ENCODE data around the gene OR4E1.
A peak's percentile ranks its signal among the peaks of the same experiment; 100 is the strongest.
"Not testable (repeated sequence)": the region's sequence is repeated elsewhere in the genome, so short reads cannot be mapped to it uniquely, and the experiment has no call there.

Gene OR4E1

DNA sequence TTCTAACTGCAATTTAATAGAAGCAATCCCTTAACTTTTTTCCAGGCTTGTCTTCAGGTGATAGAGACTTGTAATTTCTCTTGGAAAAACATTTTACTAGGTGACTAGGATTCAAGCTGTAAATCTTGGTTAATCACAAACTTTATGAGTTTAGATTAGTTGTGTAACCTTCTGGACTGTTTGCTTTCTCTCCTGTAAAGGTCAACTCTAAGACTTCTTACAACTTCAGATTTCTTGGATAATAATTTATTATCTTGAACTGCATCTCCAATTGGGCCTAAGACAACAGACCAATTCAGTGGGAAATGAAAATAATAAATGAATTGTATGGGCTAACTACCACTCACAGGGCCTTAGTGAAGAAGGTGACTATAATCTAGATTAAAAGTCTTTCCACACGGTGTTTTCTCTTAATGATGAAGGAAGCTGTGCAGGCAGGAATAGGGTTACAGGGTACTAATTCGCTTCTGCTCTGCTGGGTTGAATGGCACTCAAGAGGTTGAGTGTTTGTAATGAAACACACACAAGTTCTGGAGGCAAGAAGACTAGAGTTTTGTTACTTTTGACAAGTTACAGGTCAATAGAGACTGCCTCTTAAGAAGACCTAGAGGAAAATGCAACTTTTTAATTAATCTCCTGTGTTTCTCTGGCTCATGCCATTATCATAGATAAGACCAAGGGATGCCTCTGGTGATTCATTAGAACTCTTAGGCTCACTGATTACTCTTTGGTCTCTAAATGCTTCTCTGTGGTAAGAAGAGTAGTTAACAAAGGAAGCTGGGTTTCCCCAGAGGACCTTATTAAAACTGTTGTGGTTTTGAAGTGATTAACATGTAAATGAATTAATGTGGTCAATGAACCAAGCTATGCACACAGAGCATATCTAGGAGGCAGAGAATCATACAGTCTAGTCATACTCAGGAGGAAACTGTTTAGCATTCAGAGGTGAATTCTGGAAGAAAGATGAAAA lies 30.0 kb upstream of the OR4E1 start:
- DNase-seq (ENCODE audit: low read depth): no peak
- no peak overlapping the region for H3K4me3 ChIP-seq (ENCODE audit: low read length)
- no peak for TF ChIP-seq CTCF (IDR thresholded peaks at IDR 0.05; ENCODE audit: insufficient read depth, low read depth, low read length, missing control alignments)

DNA sequence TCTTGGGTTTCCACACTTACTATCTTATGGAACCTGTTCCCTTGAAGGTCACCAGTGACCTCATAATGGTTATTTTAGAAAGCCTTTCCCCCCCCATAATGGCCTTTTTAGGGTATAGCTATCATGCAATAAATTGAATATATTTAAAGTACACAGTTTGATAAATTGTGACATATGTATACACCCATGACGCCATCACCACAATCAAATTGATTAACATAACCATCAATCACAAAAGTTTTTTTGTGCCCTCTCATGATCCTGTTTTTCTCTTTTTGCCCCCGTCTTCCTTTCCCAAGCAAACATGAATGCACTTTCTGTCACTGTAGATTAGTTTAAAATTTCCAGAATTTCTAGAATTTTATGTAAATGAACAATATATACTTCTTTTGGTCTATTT lies 28.7 kb upstream of the OR4E1 start:
- TF ChIP-seq CTCF (IDR thresholded peaks at IDR 0.05; ENCODE audit: insufficient read depth, low read depth, low read length, missing control alignments): no peak

DNA sequence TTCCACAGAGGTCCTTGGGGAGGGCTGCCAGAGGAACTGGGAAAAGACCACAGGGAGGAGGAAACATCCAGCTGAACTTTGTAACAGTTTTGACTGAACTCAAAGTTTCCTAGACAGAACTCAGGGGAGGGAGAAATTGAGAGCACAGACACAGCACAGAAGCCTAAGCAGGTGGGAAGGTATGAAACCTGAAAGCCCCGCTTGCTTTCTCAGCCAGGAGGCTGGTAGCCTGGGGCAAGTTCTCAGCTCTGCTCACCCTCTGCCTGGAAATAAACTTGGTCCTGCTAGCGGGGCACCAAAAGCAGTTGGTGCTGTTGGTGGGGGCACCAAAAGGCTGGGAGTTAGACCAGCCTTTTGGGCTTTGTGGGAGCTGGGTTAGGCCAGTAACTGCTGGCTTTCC lies 25.9 kb upstream of the OR4E1 start:
- DNase-seq (ENCODE audit: low read depth): no peak
- TF ChIP-seq CTCF (IDR thresholded peaks at IDR 0.05; ENCODE audit: insufficient read depth, low read depth, low read length, missing control alignments): no peak
- H3K4me3 ChIP-seq (ENCODE audit: low read length): no peak overlapping the region

More for the DNA sequence above, 28.7 kb upstream of the OR4E1 start:
- DNase-seq (ENCODE audit: low read depth): no peak
- no peak overlapping the region for H3K4me3 ChIP-seq (ENCODE audit: low read length)

DNA sequence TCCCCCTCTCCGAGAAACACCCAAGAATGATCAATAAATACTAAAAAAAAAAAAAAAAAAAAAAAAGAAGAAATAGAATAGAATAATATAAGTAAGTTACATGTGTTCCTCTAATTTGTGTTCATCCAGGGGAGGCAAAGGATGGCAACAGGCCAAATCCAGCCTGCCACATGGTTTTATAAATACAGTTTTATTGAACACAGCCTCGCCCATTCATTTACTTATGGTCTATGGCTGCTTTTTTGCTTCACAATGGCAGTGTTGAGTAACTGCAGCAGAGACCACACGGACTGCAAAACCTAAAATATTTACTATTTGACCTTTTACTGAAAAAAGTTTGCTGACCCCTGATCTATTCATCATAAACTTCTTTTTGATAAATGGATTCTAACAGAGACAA lies 24.9 kb upstream of the OR4E1 start:
- not testable (repeated sequence) for H3K4me3 ChIP-seq (ENCODE audit: low read length); DNase-seq (ENCODE audit: low read depth)

- not testable (repeated sequence) for DNase-seq (ENCODE audit: low read depth); H3K4me3 ChIP-seq (ENCODE audit: low read length)
Observed at GRCh38 chr14:21697662-21698061, 24.0 kb upstream of the OR4E1 start.

- H3K4me3 ChIP-seq (ENCODE audit: low read length): no peak overlapping the region
- TF ChIP-seq CTCF (IDR thresholded peaks at IDR 0.05; ENCODE audit: insufficient read depth, low read depth, low read length, missing control alignments): no peak
- no peak for DNase-seq (ENCODE audit: low read depth)
Observed at GRCh38 chr14:21694425-21694824, 20.8 kb upstream of the OR4E1 start.

DNA sequence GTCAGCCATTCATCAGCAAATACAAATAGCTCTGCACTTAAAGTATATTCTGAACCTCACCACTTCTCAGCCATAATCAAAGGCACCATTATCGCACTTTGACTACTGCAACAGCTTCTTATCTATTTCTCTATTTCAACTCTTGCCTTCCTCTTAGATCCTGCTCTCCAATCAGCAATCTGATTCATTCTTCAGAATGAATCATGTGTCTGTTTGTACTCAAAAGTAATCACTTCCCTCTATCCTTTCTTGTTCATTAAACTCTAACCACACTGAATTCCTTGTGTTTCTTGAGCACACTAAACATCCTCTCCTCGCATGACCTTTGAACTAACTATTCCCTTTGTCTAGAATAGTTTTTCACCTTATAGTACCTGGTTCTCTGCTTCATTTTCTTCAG lies 12.8 kb upstream of the OR4E1 start:
- no peak for DNase-seq (ENCODE audit: low read depth)
- no peak for TF ChIP-seq CTCF (IDR thresholded peaks at IDR 0.05; ENCODE audit: insufficient read depth, low read depth, low read length, missing control alignments)
- no peak overlapping the region for H3K4me3 ChIP-seq (ENCODE audit: low read length)

GRCh38 chr14:21680072-21680471 lies 6.5 kb upstream of the OR4E1 start:
- H3K4me3 ChIP-seq (ENCODE audit: low read length): no peak overlapping the region
- DNase-seq (ENCODE audit: low read depth): peak; percentile 43
- TF ChIP-seq CTCF (IDR thresholded peaks at IDR 0.05; ENCODE audit: insufficient read depth, low read depth, low read length, missing control alignments): no peak

Measured in epithelial cell of esophagus (primary cell).